DMS 273 (cell line): ENCODE data around the gene ZPR1.

Experiments
- DNase-seq: peaks from one replicate; lab custom pipeline; 2025; ENCODE audit not compliant: unreplicated experiment; lab: John Stamatoyannopoulos, UW

ZPR1 gene

DNA sequence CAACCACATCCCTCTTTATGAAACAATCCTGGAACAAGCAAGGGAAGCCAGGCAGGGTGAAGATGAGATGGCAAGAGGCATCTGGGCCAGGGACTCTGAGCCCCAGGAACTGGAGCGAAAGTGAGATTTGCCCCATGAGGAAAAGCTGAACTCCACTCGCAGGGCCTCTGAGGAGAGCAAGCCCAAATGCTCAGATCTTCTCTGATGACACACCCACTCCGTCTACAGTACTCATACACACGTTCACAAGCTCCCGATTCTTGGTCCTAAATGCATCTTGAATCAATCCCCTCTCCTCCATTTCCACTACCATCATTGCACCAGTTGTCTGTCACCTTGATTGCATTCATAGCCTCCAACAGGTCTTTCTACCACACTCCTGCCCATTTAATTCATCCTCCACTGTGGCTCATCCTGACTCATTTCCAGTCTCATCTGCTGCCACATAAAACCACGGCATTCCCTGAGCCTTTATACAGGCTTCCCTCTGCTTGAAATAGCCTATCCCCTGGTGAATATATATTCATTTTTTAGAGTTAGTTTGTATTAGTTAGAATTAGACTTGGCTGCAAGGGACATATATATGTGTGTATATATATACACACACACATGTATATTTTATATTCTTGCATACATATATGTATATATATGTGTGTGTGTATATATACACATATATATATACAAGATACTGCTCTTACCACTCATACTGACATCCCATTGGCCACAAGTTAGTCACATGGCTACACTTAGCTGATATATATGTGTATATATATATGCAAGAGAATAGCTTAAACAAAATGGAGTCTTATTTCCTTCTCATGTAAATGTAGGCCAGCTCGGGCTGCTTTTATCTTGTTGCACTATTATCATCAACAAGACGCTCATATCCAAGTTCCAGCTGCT, 5.3 kb upstream of the ZPR1 start:
- DNase-seq, result no peak

DNA sequence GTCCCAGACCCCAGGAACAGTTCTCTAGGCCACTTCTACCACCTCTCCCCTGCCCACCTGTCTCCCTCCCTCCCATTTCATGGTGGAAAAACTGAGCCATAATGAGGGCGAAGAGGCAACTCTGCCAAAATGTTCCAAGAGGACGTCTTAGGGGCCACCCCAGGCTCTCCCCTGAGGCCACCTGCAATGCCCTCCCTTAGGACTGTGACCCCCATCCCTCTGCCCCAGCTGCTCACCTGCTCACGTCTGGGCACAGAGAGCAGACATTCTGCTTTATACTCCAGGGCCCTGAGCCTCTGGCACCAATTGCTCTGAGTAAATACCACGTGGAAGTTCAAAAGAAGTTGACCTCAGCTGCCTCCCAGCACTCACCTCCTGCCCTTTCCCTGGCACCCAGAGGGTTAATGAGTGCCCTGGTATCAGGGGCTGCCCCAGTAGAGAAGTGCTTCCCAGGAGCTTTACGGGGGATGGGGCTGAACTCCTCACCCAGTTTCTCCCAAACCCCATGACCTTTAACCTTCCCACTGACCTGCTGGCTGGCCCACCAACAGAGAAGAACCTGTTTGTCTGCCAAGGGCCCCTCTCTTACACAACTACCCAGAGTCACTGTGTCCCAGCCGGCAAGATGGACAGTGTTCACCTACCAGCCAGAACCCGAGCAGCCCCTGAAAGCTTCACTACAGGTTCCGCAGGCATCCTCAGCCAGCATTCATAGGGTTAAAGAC, 4.5 kb upstream of the ZPR1 start:
- DNase-seq, result no peak

DNA sequence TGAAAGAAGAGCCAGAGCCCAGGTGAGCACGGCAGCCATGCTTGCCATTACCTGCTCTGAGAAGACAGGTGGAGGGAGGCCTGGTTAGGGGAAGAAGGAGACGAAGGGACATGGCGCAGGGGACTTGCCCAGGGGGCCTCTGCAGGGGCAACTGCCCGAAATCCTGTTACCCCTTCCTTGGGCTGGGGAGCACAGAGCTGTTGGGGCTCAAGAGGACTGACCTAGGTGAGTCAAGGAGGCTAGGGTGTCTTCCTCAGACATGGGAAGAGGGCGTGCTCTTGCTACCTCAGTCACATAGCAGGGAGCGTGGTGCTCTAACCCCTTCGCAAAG, 4.0 kb upstream of the ZPR1 start, which contains the start of gene APOA5:
Gene APOA5 (minus strand): TSS at position 67 of the 331 bp plus-strand sequence. CDS start 19 bp downstream, at position 48.
- DNase-seq, result no peak

DNA sequence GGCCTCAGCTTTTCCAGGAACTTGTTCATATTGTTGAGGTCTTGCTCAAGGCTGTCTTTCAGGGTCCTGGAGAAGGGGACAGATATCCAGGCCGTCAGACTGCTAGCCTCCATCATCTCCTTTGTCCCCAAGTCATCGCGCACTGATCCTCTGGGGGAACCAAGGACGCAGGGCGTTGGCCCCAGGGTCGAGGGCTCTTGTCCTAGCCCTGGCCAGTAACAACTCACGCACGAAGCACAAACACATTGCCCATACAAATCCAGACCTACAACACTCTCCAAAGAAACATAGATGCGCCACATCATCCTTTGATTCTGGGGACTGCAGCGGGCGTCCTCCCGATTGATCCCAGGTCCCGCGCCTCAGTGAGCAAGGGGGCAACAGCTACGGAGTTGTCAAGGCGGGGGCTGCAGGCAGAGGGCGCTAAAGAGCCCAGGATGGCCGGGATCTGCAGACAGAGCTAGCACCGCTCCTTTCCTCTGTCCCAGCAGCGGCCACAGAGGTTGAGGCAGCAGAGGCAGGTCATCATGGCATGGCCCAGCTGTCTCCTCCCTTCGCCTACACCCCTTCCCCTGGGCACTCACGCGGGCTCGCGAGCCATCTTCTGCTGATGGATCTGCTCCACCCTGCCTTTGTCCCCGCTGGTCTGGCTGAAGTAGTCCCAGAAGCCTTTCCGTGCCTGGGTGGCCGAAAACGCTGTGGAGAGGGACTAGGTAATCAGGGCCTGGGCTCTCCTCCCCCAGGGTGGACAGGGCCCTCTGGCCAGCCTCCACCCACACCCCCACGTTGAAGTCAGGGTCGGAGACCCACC, 3.4 kb upstream of the ZPR1 start:
- DNase-seq, result peak; percentile 75

DNA sequence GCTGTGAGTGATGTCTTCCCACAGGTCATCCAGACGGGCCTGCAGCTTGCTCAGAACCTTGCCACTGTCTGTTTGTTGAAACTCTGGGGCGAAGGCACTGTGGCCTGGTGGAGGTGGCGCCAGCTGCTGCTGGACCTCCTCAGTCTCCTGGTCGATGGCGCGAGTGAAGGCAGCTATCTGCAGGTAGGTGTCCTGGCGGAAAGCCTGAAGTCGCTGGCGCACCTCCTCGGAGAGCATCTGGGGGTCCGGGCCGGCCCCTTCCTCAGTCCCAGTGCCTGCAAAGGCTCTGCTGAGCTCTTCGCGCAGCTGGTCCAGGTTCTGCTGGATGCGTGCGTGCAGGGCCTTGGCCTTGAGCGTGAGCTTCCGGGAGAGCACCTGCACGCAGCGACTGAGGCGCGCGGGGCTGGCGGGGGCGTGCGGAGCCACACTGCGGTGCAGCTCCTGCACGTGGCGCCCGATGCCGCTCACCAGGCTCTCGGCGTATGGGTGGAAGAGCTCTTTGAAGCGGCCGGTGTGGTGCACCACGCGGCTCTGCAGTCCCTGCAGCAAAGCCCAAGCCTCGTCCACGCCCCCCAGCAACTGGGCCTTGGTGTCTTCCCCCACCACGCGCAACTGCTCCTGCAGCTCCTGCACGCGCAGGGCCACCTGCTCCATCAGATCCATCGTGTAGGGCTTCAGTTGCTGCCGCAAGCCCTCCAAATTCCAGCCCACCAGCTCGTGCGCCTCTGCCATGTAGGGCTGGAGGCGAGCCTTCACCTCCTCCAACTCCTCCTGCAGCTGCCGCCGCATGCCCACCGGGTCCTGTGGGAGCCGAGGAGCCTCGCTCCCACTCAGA, 2.6 kb upstream of the ZPR1 start:
- DNase-seq, result no peak

DNA sequence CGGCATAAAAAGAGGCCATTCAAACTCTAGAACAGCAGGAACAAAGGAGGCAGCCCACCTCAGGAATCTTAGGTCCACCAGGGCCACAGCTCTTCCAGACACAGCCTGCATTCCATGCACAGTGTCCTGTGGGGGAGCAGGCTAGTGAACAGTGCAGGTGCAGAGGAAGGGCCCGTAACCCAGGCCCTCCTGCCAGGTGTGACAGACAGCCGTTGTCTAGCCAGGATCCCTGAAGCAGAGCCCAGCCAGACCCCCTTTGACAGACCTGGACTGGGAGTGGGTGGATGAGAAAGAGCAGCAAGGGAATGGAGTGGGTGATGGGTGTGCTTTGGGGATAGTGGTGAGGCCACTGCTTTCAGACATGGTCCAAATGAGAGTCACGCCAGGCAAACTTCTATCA, 1.2 kb upstream of the ZPR1 start:
- DNase-seq, result no peak

DNA sequence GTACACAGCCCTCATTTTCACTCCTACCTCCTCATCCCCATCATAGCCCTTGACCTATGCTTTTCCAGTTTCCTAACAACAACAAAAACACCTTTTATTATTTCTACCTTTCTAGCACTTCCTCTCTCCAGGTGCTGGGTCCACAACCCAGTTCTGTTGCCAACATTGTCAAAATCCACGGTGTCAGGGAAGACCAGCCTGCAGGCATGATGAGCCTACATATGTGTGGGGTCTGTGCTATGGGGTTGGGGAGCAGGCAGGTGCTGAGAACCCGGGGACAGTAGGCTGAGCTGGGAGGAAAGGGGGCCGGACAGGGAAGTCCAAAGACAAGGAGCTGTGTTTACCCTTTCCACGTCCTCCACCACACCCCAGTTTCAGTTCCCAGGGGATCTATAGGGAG, 711 bp upstream of the ZPR1 start:
- DNase-seq, result no peak

DNA sequence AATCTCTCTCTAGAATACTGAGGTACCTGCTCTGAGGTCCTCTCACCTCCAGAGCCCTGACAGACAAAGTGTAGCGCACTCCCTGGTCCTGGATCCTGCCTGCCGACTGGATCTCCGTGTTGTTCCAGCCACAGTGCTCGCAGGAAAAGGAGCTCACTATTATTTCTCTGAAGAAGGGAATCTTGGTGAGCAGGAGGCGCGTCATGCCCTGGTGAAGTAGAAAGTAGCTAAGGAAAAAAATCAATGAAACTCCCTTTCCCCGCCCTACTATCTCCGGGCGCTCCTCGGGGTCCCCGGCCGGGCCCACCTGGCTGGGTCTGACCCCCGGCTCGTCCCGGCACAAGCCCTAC, 412 bp downstream of the ZPR1 start:
- peak; percentile 31 for DNase-seq

DNA sequence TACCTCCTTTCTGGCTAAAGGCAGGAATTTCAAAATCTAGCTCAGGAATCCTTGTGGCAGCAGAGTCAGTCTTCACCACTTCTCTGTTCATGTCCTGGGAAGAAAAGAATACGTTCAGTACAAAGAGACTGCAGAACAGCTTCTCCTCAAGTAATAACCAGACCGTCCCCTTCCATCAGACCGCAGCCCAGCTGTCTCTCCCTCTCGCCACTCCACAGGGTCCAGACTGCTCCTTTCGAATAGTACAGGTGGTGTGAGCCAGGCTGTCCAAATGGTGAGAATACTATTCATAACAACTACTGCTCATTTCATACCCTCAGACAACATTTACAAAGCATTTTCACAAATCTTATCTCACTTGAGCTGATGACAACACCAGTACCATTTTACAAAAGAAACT, 857 bp downstream of the ZPR1 start:
- peak; percentile 15 for DNase-seq

DNA sequence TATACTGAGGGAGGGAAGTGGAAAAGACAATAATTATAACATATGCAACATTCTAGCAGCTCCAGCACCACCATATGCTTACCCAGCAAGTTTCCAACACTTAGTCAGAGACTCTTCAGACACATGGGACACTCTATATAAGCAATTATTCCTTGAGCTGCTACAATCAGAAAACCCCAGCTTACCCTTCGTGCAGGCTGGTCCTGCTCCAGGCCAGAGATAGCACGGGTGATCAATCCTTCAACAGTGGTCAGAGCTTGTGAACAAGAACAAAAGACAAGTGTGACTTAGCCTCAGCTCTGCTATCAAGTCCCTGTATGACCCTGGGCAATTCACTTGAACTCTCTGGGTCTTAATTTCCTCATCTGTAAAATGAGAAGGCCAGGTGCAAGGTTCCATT, 1.5 kb downstream of the ZPR1 start:
- no peak for DNase-seq

DNA sequence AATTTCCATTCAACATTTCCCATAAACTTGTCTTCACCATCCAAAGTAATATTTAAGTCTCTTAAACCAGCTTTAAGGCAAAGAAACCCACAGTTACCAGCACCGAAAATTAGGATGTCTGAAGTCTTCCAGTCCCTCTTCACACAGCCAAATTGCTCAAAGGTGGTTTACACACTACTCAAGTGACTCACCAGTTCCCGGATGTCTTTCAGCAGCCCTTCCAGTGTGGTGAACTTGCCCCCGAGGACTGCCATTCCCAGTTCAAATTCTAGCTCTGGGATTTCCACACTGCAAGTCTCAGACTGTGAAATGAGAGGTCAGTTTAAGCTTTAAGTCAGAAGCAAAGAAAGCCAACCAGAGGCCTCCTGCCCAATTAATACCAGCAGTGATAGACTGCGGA, 5.1 kb downstream of the ZPR1 start:
- DNase-seq, result no peak

DNA sequence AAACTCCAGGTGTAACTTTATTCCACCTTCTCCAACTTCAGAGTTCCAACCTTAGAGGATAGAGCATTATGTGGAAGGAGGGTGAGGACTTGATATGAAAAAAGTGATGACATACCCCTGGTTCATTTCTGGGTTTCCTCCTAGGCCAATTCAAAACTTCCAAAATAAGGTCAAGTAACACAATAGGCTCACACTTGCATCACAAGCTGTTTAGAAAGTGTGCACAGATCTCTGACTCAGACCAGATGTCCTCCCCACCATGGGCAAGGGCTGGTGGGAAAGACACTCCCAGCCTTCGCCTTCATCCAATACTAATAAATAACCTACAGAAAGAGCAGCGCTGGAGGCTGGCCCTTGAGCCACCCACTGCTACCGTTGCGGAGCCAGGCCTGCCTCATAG, 9.3 kb downstream of the ZPR1 start:
- no peak for DNase-seq

DNA sequence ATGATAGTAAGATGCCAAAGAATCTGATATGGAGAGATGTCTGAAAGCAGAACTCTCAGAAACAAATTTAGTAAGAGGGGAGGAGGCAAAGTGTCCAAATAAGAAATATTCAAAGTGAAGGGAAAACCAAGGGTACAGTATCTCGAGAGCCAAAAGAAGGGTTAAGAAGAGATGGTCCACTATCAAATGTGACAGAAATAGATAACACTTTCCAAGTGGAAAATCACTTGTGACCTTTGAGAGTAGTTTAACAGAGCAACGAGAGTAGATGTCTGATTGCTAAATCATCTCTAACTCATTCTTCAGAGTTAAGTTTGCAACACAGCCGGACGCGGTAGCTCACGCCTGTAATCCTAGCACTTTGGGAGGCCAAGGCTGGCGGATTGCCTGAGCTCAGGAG, 10.8 kb downstream of the ZPR1 start:
- no peak for DNase-seq

DNA sequence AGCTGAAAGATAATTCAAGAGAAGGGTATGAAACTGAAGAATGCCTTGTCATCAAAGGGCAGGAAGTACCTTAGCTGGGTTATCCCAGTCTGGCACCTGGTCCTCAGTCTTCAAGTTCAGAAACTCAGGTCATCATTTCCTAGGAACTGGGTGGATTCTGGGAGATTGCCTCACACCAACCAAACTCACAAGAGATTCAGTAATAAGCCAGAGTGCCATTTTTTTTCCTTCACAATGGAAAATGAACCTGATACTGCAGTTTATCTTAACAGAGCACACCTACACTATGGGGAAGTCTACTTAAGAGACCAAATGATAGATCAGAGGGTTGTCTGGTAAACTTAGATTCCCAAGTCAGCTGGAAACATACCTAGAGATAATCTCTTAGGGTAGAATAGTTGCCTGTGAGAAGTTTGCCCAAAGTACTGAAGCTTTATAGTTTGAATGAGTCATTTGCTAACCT, 11.3 kb downstream of the ZPR1 start:
- no peak for DNase-seq

DNA sequence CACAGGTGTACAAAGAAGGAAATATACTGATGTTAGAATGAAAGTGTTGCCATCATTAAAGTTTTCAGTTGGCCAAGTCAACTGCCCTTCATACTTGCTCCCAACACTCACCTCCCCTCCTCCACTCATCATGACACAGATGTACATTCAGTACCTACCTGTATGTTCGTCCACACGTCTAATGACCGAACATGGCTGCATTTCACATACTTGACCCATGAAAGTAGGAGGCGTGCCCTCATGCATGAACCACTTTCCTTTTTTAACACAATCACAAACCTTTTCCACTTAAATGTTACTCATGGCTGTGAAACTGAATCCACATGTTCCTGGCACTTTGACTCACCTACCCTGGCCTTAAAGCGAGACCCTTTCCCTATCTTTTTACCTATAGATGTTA, 11.8 kb downstream of the ZPR1 start:
- DNase-seq, result no peak

DNA sequence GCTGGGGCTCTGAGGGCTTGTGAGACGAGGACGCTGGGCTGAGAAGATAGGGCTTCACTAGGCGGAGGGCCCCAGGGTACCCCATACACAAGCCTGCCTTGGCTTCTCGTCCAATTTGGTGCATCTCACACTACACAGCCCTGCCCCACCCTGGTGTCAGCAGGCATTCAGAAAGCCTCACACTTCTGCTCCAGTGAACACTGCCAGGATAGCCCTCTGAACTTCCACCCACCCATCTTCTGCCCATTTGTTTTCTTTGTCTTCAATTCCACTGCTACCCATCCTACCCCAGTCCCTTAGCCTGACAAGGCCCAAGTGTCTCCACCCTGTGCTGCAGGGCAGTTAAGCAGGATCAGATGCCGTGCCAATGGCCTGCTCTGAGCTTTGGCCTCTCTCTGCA, 13.2 kb downstream of the ZPR1 start:
- DNase-seq, result peak; percentile 19

DNA sequence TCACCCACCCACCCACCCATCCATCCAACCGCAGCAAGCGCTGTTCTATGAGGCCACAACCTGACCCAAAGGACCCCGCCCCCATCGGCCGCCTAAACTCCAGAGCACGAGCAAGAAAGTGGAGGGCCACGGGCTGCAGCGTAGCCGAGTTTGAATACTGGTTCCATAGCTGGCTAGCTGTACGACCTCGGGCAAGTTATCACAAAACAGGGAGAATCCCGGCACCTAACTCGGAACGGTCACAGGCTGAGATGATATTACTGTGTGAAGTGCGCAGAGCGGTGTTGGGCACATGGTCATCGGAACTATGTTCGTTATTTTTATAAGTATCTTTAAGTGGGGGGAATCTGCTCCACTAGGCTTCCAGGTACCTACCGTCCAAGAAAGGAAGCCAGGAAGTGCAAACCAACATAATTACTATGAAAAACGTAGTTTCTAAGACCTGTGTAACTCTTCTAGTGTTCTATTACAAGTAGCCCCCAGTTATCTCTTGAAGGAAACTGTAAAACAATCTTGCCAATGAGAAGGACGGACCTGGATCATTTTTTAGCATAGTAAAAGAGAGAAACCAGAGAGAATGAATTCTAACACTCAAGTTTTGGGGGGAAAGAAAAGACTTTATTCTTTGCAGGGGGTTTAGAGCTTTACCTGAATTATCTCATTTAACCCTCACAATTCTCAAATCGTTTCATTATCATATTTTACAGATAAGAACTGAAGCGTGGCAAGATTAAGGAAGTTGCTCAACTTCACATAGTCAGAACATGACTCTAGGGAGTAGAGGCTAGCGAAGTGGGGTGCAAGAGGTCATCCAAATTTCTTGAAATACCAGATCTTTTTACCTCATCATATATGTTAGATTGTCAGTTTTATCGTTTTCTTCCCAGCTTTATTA, 14.4 kb downstream of the ZPR1 start:
- peak; percentile 80 for DNase-seq

DNA sequence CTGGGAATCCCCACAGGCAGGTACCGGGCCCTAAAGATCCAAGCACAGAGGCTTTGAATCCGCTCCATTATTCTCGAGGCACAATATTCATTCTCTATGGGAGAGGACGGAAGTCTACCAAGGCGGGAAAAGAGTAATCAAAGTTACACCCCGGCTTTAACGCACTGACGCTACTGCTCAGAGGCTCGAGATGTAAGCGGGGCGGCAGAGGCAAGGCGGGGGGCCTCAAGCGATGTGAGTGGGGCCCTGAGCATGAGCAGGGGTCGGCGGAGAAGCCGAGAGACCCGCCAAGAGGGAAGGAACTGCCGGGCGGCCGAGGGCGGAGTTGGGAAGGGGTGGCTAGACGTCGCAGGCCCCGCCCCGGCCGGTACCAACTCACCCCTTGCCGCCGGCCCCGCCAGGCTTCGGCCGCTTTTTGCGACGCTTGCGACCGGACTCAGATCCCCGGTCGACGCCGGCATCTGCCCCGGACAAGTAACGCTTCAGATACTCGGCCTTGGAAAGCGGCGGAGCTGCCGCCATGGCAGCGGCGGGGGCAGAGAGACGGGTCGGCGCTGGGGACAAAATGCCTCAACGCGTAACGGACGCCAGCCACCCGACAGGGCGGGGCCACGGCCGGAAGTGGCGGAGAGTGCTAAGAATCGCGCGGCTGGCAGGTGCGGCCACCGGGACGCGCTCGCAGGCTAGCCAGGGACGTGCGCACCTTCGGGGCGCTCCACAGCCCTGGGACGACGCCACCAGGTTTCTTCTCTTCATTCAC, 15.2 kb downstream of the ZPR1 start, which contains the start of gene BUD13:
Gene BUD13 (minus strand): TSS at position 545 of the 760 bp plus-strand sequence. CDS start 23 bp downstream, at position 522.
- peak; percentile 92 for DNase-seq

DNA sequence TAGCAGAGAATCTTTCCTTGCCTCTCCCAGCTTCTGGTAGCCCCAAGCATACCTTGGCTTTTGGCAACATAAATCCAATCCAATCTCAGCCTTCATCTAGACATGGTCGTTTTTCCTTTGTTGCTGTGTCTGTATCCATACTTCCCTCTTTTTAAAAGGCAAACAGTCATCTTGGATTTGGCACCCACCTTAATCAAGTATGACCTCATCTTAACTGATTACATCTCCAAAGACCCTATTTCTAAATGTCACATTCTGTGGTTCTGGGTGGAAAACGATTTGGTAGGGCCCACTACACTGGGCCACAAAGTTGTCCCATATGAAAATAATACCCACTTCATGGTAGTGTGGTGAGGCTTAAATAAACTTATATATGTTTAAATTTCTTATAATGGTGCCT, 15.9 kb downstream of the ZPR1 start:
- peak; percentile 14 for DNase-seq
